AG09309 (cell line): Measurements from ENCODE around the gene AOPEP.

ENCODE experiments used
- DNase-seq: peaks from one replicate; pipeline ENCODE4 v3.0.0-alpha.2; 2010; ENCODE audit warnings: low read depth
- H3K4me3 ChIP-seq: 2 replicates; pipeline ENCODE4 v1.5.1; 2011; ENCODE audit warnings: mild to moderate bottlenecking, low read depth, low read length, moderate library complexity; ENCODE audit not compliant: control insufficient read depth
- CTCF ChIP-seq: IDR thresholded peaks from 2 replicates; pipeline ENCODE4 v1.5.1; 2011; ENCODE audit warnings: mild to moderate bottlenecking, low read depth, low read length, inconsistent platforms; ENCODE audit not compliant: insufficient read depth, control insufficient read depth; ENCODE audit errors: missing control alignments

Gene AOPEP

GRCh38 chr9:94725293-94725692 lies 1.2 kb upstream of the AOPEP start:
- no peak for TF ChIP-seq CTCF

DNA sequence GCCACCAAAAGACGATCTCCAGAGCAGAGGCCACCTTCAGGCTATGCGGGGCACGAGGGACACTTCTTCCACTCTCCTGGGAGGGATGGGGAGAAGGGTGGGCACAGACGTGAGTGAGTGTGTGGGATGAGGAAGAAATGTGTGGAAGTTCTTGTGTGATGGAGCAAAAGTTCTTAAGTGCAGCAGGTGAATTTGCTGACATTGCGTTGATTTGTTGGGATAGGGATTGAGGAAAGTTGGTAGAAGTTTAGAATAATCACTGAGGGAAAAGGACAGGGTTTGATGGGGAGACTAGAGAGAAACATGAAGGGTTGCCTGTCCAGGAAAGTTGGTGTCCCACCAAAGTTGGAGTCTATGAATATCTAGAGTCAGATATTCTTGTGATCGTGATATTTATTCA lies 2.2 kb downstream of the AOPEP start:
- DNase-seq, result no peak

More at GRCh38 chr9:94725293-94725692, 1.2 kb upstream of the AOPEP start:
- no peak overlapping the region for H3K4me3 ChIP-seq
- no peak for DNase-seq

GRCh38 chr9:94729199-94729598 lies 2.7 kb downstream of the AOPEP start:
- TF ChIP-seq CTCF, result no peak
- DNase-seq, result no peak
- no peak overlapping the region for H3K4me3 ChIP-seq

More for the DNA sequence above, 2.2 kb downstream of the AOPEP start:
- no peak overlapping the region for H3K4me3 ChIP-seq
- TF ChIP-seq CTCF, result no peak

DNA sequence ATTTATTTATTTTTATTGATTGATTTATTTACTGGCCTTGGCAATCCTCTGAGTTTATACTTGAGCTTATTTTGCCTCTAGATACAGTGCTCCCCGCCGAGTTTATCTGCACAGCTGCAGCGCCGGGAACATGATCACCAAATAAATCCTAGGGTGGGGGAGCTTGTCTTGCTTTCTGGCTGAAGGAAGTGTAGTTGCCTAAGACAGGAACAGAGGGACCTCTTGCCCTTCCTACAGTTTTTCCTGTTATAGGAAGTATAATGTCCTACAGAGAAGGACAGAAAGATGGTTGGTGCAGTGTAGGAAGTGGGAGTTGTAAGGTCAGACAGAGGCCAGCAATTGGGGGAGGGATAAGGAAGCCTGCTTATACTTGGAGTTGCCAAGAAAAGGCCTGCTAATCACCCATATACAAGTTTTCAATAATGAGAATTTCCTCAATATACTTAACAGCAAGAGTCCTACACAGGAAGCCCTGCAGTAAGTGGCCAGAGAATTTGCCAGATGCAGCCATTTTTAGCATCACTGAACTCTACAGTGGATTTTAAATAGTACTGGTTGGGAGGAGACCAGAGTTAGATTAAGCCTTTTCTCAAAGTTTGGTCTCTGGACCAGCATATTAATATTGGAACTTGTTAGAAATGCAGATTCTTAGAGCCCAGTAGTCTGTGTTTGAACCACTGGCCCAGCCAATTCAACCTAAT lies 7.7 kb downstream of the AOPEP start:
- no peak for TF ChIP-seq CTCF
- no peak for DNase-seq

DNA sequence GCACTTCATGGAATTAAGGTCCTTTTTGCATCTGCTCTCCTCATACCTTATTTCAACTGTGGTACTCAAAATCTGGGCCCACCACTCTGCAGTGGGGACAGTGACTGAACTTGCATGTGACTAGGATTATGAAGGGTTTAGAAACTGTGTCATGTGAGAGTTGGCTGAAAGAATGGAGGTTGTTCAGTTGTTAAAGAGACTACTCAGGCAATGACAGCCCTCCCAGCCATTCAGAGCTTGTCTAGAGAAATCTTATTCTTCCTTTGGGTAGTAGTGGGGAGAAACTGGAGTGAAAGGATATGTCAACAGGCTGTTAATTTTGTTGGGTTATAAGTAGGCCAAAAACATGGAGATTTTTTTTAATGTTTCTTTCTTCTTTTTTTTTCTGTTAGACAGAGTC lies 10.3 kb downstream of the AOPEP start:
- no peak overlapping the region for H3K4me3 ChIP-seq
- no peak for DNase-seq
- no peak for TF ChIP-seq CTCF

More for the DNA sequence above, 7.7 kb downstream of the AOPEP start:
- H3K4me3 ChIP-seq, result no peak overlapping the region

DNA sequence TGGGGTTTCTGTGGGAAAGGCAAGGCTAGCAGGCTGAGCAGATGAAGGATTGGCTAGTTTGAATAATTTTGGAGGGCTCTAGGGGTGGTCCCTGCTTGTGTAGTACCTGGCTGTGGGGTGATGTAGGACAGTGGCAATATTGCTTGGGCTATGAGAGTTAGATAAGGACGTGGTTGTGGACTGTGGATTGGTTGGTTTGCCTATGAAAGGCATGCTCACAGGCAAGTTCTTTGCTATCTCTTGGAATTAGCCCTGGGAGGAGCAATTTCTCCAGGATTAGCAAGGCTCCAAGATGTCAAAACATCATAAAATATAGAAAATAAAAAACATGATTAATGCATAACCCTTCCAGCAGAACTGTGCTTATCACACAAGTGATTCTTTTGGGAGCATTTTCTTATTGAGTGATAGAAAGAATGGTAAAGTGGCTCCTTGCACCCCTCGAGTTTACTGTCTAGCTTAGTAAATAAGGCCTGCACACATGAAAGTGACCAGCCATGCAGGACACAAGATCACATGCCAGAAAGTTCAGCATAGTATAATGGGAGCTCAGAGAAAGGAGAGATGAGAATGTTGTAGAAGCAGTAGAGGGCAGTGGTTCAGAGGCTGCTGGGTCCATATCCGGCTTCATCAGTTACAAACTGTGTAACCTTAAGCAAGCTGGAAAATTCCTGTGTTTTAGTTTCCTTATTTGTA lies 13.8 kb downstream of the AOPEP start:
- DNase-seq, result no peak
- H3K4me3 ChIP-seq, result no peak overlapping the region
- TF ChIP-seq CTCF, result peak; percentile 21
